Mesothelial cell of epicardium (in vitro differentiated cells): Measurements from ENCODE around the gene ANKRD65. TPM values are rescaled to one million over a fixed set of nuclear protein-coding genes. Genes with fewer than 3 reads are reported as not detected.

Source experiments
- DNase-seq, 2 experiments: peaks; one replicate each; pipeline ENCODE4 v3.0.0; 2021; ENCODE audit warnings: low spot score in 2 of 2; ENCODE audit not compliant: unreplicated experiment in 2 of 2
- H3K27ac Mint-ChIP-seq: 2 replicates; pipeline ENCODE4 v1.8.0; 2021; ENCODE audit warnings: mixed read lengths
- H3K27me3 Mint-ChIP-seq: 2 replicates; pipeline ENCODE4 v1.8.0; 2021; ENCODE audit warnings: low read depth, mixed read lengths
- H3K36me3 Mint-ChIP-seq: 2 replicates; pipeline ENCODE4 v1.8.0; 2021; ENCODE audit warnings: mixed read lengths
- H3K4me1 Mint-ChIP-seq: 2 replicates; pipeline ENCODE4 v1.8.0; 2021; ENCODE audit warnings: mixed read lengths
- H3K4me3 Mint-ChIP-seq: 2 replicates; pipeline ENCODE4 v1.8.0; 2021; ENCODE audit warnings: mild to moderate bottlenecking, moderate library complexity, mixed read lengths
- H3K9me3 Mint-ChIP-seq: 2 replicates; pipeline ENCODE4 v1.8.0; 2021; ENCODE audit warnings: mixed read lengths
- CTCF ChIP-seq: fragments of 200-600 bp; sonication (generic); IDR thresholded peaks from one replicate; pipeline ENCODE4 v1.5.0; 2021; ENCODE audit warnings: antibody characterized with exemption; ENCODE audit not compliant: unreplicated experiment
- total RNA-seq: library from RNA; stranded (reverse); gene quantifications from 3 replicates; pipeline ENCODE4 v1.2.1, GENCODE V29; 2021

The ANKRD65 gene
- total RNA-seq, 1 donor from 2014 or later, result 12.3 TPM

GRCh38 chr1:1376551-1377226 is 44.4 kb downstream of the ANKRD65 start:
- TF ChIP-seq CTCF, result no peak
- Mint-ChIP-seq H3K27me3 (no peaks in the 10 kb centered on the region), H3K9me3 (no peaks in the 10 kb centered on the region), H3K4me3 (peak overlapping the region; percentile 83), H3K4me1 (peaks cover 14% of the 10 kb centered on the region), H3K27ac (no peak overlapping the region), H3K36me3 (no peaks in the 10 kb centered on the region)
- no peak for DNase-seq

DNA sequence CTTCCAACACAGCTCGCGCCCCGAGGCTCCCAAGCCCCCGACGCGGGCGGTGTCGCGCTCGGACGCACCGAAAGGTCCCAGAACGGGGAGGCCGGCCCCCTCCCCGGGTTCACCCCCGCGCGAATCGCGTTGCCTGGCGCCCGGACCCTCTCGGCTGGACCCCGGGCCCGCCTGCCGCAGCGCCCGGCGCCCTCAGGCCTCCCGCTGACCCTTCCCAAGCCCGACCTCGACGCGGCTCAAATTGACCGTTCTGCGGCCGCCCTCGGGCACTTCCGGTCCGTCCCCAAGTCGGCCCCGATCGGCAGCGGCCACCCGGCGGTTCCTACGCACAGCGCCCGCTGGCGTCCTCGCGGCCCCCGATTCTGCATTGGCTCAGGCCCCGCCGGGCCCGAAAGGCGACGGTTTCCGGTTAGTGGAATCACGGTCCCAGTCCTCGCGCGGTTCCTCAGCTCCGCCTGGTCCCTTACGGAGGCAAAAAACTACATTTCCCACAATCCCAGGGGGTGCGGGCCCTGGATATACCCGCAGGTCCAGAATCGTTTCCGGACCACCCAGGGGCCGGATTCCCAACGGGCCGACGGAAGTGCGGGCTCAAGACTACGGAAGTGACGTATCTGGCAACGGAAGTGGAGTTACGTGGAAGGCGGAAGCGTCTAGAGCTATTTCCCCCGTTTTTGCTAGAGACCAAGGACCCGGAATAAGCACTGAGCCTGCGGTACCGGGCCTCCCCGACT is 46.0 kb downstream of the ANKRD65 start, which contains the start of gene AURKAIP1:
TSS of gene AURKAIP1 (minus strand) at position 279 of the 734 bp plus-strand sequence. CDS start 451 bp downstream, outside the sequence.
- H3K4me1 Mint-ChIP-seq, result peaks cover 14% of the 10 kb centered on the region
- H3K36me3 Mint-ChIP-seq, result no peaks in the 10 kb centered on the region
- H3K4me3 Mint-ChIP-seq, result peak within 1 kb of the TSS; percentile 83
- H3K9me3 Mint-ChIP-seq, result no peaks in the 10 kb centered on the region
- TF ChIP-seq CTCF, result no peak
- peak; percentile 95 to 98 for DNase-seq
- peak within 1 kb of the TSS; percentile 94 for H3K27ac Mint-ChIP-seq
- H3K27me3 Mint-ChIP-seq, result no peaks in the 10 kb centered on the region

- Mint-ChIP-seq H3K36me3 (no peaks in the 10 kb centered on the region), H3K4me3 (peak overlapping the region; percentile 83), H3K9me3 (no peaks in the 10 kb centered on the region), H3K27ac (peak overlapping the region; percentile 66), H3K27me3 (no peaks in the 10 kb centered on the region), H3K4me1 (peaks cover 14% of the 10 kb centered on the region)
- no peak for DNase-seq
- no peak for TF ChIP-seq CTCF
These were observed 46.5 kb downstream of the ANKRD65 start for GRCh38 chr1:1374589-1374928.

GRCh38 chr1:1373815-1374588 is 47.1 kb downstream of the ANKRD65 start:
- no peaks in the 10 kb centered on the region for H3K9me3 Mint-ChIP-seq
- H3K4me3 Mint-ChIP-seq, result peak overlapping the region; percentile 83
- no peaks in the 10 kb centered on the region for H3K36me3 Mint-ChIP-seq
- H3K4me1 Mint-ChIP-seq, result peaks cover 14% of the 10 kb centered on the region
- TF ChIP-seq CTCF, result no peak
- H3K27ac Mint-ChIP-seq, result peak overlapping the region; percentile 66
- no peaks in the 10 kb centered on the region for H3K27me3 Mint-ChIP-seq
- no peak for DNase-seq

- TF ChIP-seq CTCF, result no peak
- H3K4me3 Mint-ChIP-seq, result peak overlapping the region; percentile 83
- no peaks in the 10 kb centered on the region for H3K27me3 Mint-ChIP-seq
- H3K36me3 Mint-ChIP-seq, result no peaks in the 10 kb centered on the region
- H3K27ac Mint-ChIP-seq, result no peak overlapping the region
- no peaks in the 10 kb centered on the region for H3K9me3 Mint-ChIP-seq
- no peak for DNase-seq
- H3K4me1 Mint-ChIP-seq, result peaks cover 14% of the 10 kb centered on the region
These were observed 47.8 kb downstream of the ANKRD65 start for GRCh38 chr1:1373051-1373814.
